ENCODE data around the gene TTLL8. TPM values are rescaled to one million over a fixed set of nuclear protein-coding genes. Genes with fewer than 3 reads are reported as not detected.
A peak's percentile ranks its signal among the peaks of the same experiment; 100 is the strongest.

The TTLL8 gene
- not detected for polyA plus RNA-seq (2013, experiment 1 of 2)
- polyA plus RNA-seq (2013, experiment 2 of 2): not detected

GRCh38 chr22:50058061-50058905 lies at the start of gene TTLL8:
TTLL8 (minus strand) TSS chr22:50058298.
- peak within 1 kb of the TSS; percentile 64 for H3K4me2 ChIP-seq (ENCODE audit: low read length)
- H3K4me1 ChIP-seq (ENCODE audit: control insufficient read depth, low read depth, low read length): no peaks in the 10 kb centered on the region
- no peak within 1 kb of the TSS for H4K5ac ChIP-seq (ENCODE audit: low read length)
- no peak within 1 kb of the TSS for H3K23ac ChIP-seq (ENCODE audit: low read length)
- no peak within 1 kb of the TSS for H4K8ac ChIP-seq (ENCODE audit: low read depth, low read length)
- H3K79me1 ChIP-seq (ENCODE audit: low read length): no peaks in the 10 kb centered on the region
- peak within 1 kb of the TSS; percentile 79 for H3K56ac ChIP-seq (ENCODE audit: low read length)
- H3K79me2 ChIP-seq (ENCODE audit: control insufficient read depth, insufficient read depth, low read length): no peaks in the 10 kb centered on the region
- peak within 1 kb of the TSS; percentile 61 for H3K9ac ChIP-seq (ENCODE audit: low read length)
- no peak within 1 kb of the TSS for H2BK120ac ChIP-seq (ENCODE audit: low read depth, low read length)
- no peak within 1 kb of the TSS for H2AK5ac ChIP-seq (ENCODE audit: low read length)
- H3K27ac ChIP-seq (ENCODE audit: low read depth, low read length): no peak within 1 kb of the TSS
- H3K27me3 ChIP-seq (ENCODE audit: insufficient read depth, low read length, poor library complexity): no peaks in the 10 kb centered on the region
- peak within 1 kb of the TSS; percentile 65 for H3K18ac ChIP-seq (ENCODE audit: low read length)
- no peak within 1 kb of the TSS for H3K4me3 ChIP-seq (ENCODE audit: low read length)
- no peak for DNase-seq
- WGBS (ENCODE audit: extremely low coverage, insufficient coverage, low lambda C conversion rate): no CpG with 5 or more reads among the region's 102 CpGs
- H3K36me3 ChIP-seq (ENCODE audit: control insufficient read depth, insufficient read depth, low read length): no peaks in the 10 kb centered on the region
- no peak within 1 kb of the TSS for H2BK5ac ChIP-seq (ENCODE audit: low read length)
- H2BK15ac ChIP-seq (replicated peaks; ENCODE audit: low read depth): no peak within 1 kb of the TSS
- H3K4ac ChIP-seq (ENCODE audit: low read depth, low read length): no peak within 1 kb of the TSS

- Histone ChIP-seq H2AK5ac (ENCODE audit: low read length) (no peak overlapping the region), H2BK120ac (ENCODE audit: low read depth, low read length) (no peak overlapping the region), H3K23ac (ENCODE audit: low read length) (no peak overlapping the region), H3K27me3 (ENCODE audit: insufficient read depth, low read length, poor library complexity) (no peaks in the 10 kb centered on the region), H3K4ac (ENCODE audit: low read depth, low read length) (no peak overlapping the region), H2BK5ac (ENCODE audit: low read length) (no peak overlapping the region), H4K5ac (ENCODE audit: low read length) (no peak overlapping the region), H3K56ac (ENCODE audit: low read length) (no peak overlapping the region), H3K27ac (ENCODE audit: low read depth, low read length) (no peak overlapping the region), H3K4me2 (ENCODE audit: low read length) (no peak overlapping the region), H3K79me1 (ENCODE audit: low read length) (no peaks in the 10 kb centered on the region), H3K4me3 (ENCODE audit: low read length) (no peak overlapping the region), H3K4me1 (ENCODE audit: control insufficient read depth, low read depth, low read length) (no peaks in the 10 kb centered on the region), H3K9ac (ENCODE audit: low read length) (no peak overlapping the region), H2BK15ac (replicated peaks; ENCODE audit: low read depth) (no peak overlapping the region), H3K79me2 (ENCODE audit: control insufficient read depth, insufficient read depth, low read length) (no peaks in the 10 kb centered on the region), H3K36me3 (ENCODE audit: control insufficient read depth, insufficient read depth, low read length) (no peaks in the 10 kb centered on the region), H3K18ac (ENCODE audit: low read length) (no peak overlapping the region), H4K8ac (ENCODE audit: low read depth, low read length) (no peak overlapping the region)
- DNase-seq: no peak
- WGBS (ENCODE audit: extremely low coverage, insufficient coverage, low lambda C conversion rate): no CpG with 5 or more reads among the region's 9 CpGs
Observed at GRCh38 chr22:50107529-50107928, 49.4 kb upstream of the TTLL8 start.

GRCh38 chr22:50105208-50106100 lies 47.4 kb upstream of the TTLL8 start:
- DNase-seq: no peak
- no CpG with 5 or more reads among the region's 9 CpGs for WGBS (ENCODE audit: extremely low coverage, insufficient coverage, low lambda C conversion rate)

GRCh38 chr22:50104141-50104544 lies 46.0 kb upstream of the TTLL8 start:
- H4K5ac ChIP-seq (ENCODE audit: low read length): no peak overlapping the region
- H2BK120ac ChIP-seq (ENCODE audit: low read depth, low read length): no peak overlapping the region
- WGBS (ENCODE audit: extremely low coverage, insufficient coverage, low lambda C conversion rate): no CpG with 5 or more reads among the region's 6 CpGs
- H4K8ac ChIP-seq (ENCODE audit: low read depth, low read length): no peak overlapping the region
- no peaks in the 10 kb centered on the region for H3K27me3 ChIP-seq (ENCODE audit: insufficient read depth, low read length, poor library complexity)
- DNase-seq: no peak
- no peaks in the 10 kb centered on the region for H3K4me1 ChIP-seq (ENCODE audit: control insufficient read depth, low read depth, low read length)
- no peak overlapping the region for H3K9ac ChIP-seq (ENCODE audit: low read length)
- H3K18ac ChIP-seq (ENCODE audit: low read length): no peak overlapping the region
- no peaks in the 10 kb centered on the region for H3K36me3 ChIP-seq (ENCODE audit: control insufficient read depth, insufficient read depth, low read length)
- no peak overlapping the region for H2BK5ac ChIP-seq (ENCODE audit: low read length)
- H3K56ac ChIP-seq (ENCODE audit: low read length): no peak overlapping the region
- H2BK15ac ChIP-seq (replicated peaks; ENCODE audit: low read depth): no peak overlapping the region
- no peak overlapping the region for H3K4me3 ChIP-seq (ENCODE audit: low read length)
- H2AK5ac ChIP-seq (ENCODE audit: low read length): no peak overlapping the region
- no peak overlapping the region for H3K4ac ChIP-seq (ENCODE audit: low read depth, low read length)
- H3K27ac ChIP-seq (ENCODE audit: low read depth, low read length): no peak overlapping the region
- H3K79me1 ChIP-seq (ENCODE audit: low read length): no peaks in the 10 kb centered on the region
- no peak overlapping the region for H3K4me2 ChIP-seq (ENCODE audit: low read length)
- H3K23ac ChIP-seq (ENCODE audit: low read length): no peak overlapping the region
- no peaks in the 10 kb centered on the region for H3K79me2 ChIP-seq (ENCODE audit: control insufficient read depth, insufficient read depth, low read length)

More at GRCh38 chr22:50105208-50106100, 47.4 kb upstream of the TTLL8 start:
- H3K4me2 ChIP-seq (ENCODE audit: low read length): no peak overlapping the region
- no peak overlapping the region for H3K4me3 ChIP-seq (ENCODE audit: low read length)
- H3K56ac ChIP-seq (ENCODE audit: low read length): no peak overlapping the region
- no peak overlapping the region for H2BK15ac ChIP-seq (replicated peaks; ENCODE audit: low read depth)
- no peak overlapping the region for H2AK5ac ChIP-seq (ENCODE audit: low read length)
- no peak overlapping the region for H2BK120ac ChIP-seq (ENCODE audit: low read depth, low read length)
- H3K27ac ChIP-seq (ENCODE audit: low read depth, low read length): no peak overlapping the region
- H3K18ac ChIP-seq (ENCODE audit: low read length): no peak overlapping the region
- H4K8ac ChIP-seq (ENCODE audit: low read depth, low read length): no peak overlapping the region
- H3K79me2 ChIP-seq (ENCODE audit: control insufficient read depth, insufficient read depth, low read length): no peaks in the 10 kb centered on the region
- no peaks in the 10 kb centered on the region for H3K36me3 ChIP-seq (ENCODE audit: control insufficient read depth, insufficient read depth, low read length)
- H4K5ac ChIP-seq (ENCODE audit: low read length): no peak overlapping the region
- no peaks in the 10 kb centered on the region for H3K4me1 ChIP-seq (ENCODE audit: control insufficient read depth, low read depth, low read length)
- H3K23ac ChIP-seq (ENCODE audit: low read length): no peak overlapping the region
- H2BK5ac ChIP-seq (ENCODE audit: low read length): no peak overlapping the region
- no peaks in the 10 kb centered on the region for H3K27me3 ChIP-seq (ENCODE audit: insufficient read depth, low read length, poor library complexity)
- no peak overlapping the region for H3K9ac ChIP-seq (ENCODE audit: low read length)
- no peaks in the 10 kb centered on the region for H3K79me1 ChIP-seq (ENCODE audit: low read length)
- no peak overlapping the region for H3K4ac ChIP-seq (ENCODE audit: low read depth, low read length)

GRCh38 chr22:50102946-50103345 lies 44.8 kb upstream of the TTLL8 start:
- H3K23ac ChIP-seq (ENCODE audit: low read length): no peak overlapping the region
- H2BK120ac ChIP-seq (ENCODE audit: low read depth, low read length): no peak overlapping the region
- no peaks in the 10 kb centered on the region for H3K79me2 ChIP-seq (ENCODE audit: control insufficient read depth, insufficient read depth, low read length)
- H3K4me3 ChIP-seq (ENCODE audit: low read length): no peak overlapping the region
- H3K4me2 ChIP-seq (ENCODE audit: low read length): no peak overlapping the region
- H3K27me3 ChIP-seq (ENCODE audit: insufficient read depth, low read length, poor library complexity): no peaks in the 10 kb centered on the region
- no peak overlapping the region for H3K18ac ChIP-seq (ENCODE audit: low read length)
- no peak overlapping the region for H4K8ac ChIP-seq (ENCODE audit: low read depth, low read length)
- H3K36me3 ChIP-seq (ENCODE audit: control insufficient read depth, insufficient read depth, low read length): no peaks in the 10 kb centered on the region
- H3K4me1 ChIP-seq (ENCODE audit: control insufficient read depth, low read depth, low read length): no peaks in the 10 kb centered on the region
- no peak overlapping the region for H2BK5ac ChIP-seq (ENCODE audit: low read length)
- H2AK5ac ChIP-seq (ENCODE audit: low read length): no peak overlapping the region
- H3K27ac ChIP-seq (ENCODE audit: low read depth, low read length): no peak overlapping the region
- H4K5ac ChIP-seq (ENCODE audit: low read length): no peak overlapping the region
- no peak overlapping the region for H3K9ac ChIP-seq (ENCODE audit: low read length)
- H2BK15ac ChIP-seq (replicated peaks; ENCODE audit: low read depth): no peak overlapping the region
- no CpG with 5 or more reads among the region's 11 CpGs for whole genome bisulfite sequencing (ENCODE audit: extremely low coverage, insufficient coverage, low lambda C conversion rate)
- H3K4ac ChIP-seq (ENCODE audit: low read depth, low read length): no peak overlapping the region
- H3K79me1 ChIP-seq (ENCODE audit: low read length): no peaks in the 10 kb centered on the region
- no peak overlapping the region for H3K56ac ChIP-seq (ENCODE audit: low read length)
- peak; percentile 37 for DNase-seq
